ENCODE data around the gene OR2V2.

OR2V2 gene

GRCh38 chr5:181151146-181151545, 3.8 kb downstream of the OR2V2 start:
- no peak overlapping the region for H3K27ac ChIP-seq
- TF ChIP-seq CTCF (conservative IDR thresholded peaks at IDR 0.05; ENCODE audit: low read depth), result no peak
- CTCF ChIA-PET, result interaction anchor here (0.6 to 0.7 kb wide), 2 partner anchors 22 to 24 kb away, joined by 3 read pairs; no protein-coding TSS in a partner anchor
- DNase-seq (ENCODE audit: low spot score), result no peak
- POLR2A ChIA-PET (ENCODE audit: low non-redundant PET), result no interaction called here

GRCh38 chr5:181152406-181152805, 5.0 kb downstream of the OR2V2 start:
- no peak for TF ChIP-seq CTCF (conservative IDR thresholded peaks at IDR 0.05; ENCODE audit: low read depth)
- ChIA-PET POLR2A (ENCODE audit: low non-redundant PET) (no interaction called here), CTCF (interaction anchor here (0.6 to 0.7 kb wide), 2 partner anchors 9 to 35 kb away, joined by 3 to 4 read pairs; no protein-coding TSS in a partner anchor)
- peak; percentile 57 for DNase-seq (ENCODE audit: low spot score)
- H3K27ac ChIP-seq, result no peak overlapping the region

- ChIA-PET CTCF (no interaction called here), POLR2A (ENCODE audit: low non-redundant PET) (no interaction called here)
- DNase-seq (ENCODE audit: low spot score), result no peak
- H3K27ac ChIP-seq, result no peak overlapping the region
- no peak for TF ChIP-seq CTCF (conservative IDR thresholded peaks at IDR 0.05; ENCODE audit: low read depth)
Measured at GRCh38 chr5:181153814-181154213, 6.4 kb downstream of the OR2V2 start.

DNA sequence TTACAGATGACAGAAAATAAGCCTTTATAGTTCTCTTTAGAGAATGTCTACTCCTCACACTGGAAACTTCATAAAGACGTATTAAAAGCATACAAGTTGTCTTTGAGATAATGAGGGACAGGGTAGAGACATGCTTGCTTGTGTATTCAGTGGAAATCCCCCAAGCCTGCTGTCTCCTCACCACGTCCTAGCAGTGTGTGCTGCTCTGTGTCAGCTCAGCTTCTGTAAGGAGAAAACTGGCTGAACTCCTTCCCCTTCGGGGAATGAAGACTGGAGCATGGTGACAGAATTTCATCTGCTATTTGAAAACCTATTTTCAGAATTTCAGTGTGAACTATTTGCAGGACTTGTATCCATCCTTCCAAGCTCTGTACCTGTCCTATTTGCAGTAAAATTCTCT, 9.4 kb downstream of the OR2V2 start:
- ChIA-PET POLR2A (ENCODE audit: low non-redundant PET) (no interaction called here), CTCF (interaction anchor here (0.7 to 1.4 kb wide), 2 partner anchors 16 to 35 kb away, joined by 3 read pairs; no protein-coding TSS in a partner anchor)
- no peak overlapping the region for H3K27ac ChIP-seq
- no peak for DNase-seq (ENCODE audit: low spot score)
- no peak for TF ChIP-seq CTCF (conservative IDR thresholded peaks at IDR 0.05; ENCODE audit: low read depth)

DNA sequence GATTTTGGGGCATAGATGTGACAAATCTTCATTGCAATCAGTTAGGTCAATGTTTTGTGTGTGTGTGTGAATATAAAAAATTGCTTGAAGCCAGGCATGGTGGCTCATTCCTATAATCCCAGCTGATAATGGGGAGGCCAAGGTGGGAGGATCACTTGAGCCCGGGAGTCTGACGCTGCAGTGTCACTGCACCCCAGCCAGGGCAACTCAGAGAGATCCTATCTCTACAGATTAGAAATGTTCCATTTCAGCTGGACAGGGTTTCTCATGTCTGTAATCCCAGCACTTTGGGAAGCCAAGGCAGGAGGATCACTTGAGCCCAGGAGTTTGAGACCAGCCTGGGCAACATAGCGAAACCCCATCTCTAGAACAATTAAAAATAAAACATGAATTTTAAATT, 11.5 kb downstream of the OR2V2 start:
- TF ChIP-seq CTCF (conservative IDR thresholded peaks at IDR 0.05; ENCODE audit: low read depth), result no peak
- no peak for DNase-seq (ENCODE audit: low spot score)
- CTCF ChIA-PET, result interaction anchor here (0.6 to 2.4 kb wide), 6 partner anchors 12 to 380 kb away, joined by 3 to 26 read pairs (median 3); no protein-coding TSS in a partner anchor
- POLR2A ChIA-PET (ENCODE audit: low non-redundant PET), result no interaction called here
- H3K27ac ChIP-seq, result no peak overlapping the region

- CTCF ChIA-PET, result interaction anchor here (0.6 to 2.4 kb wide), 6 partner anchors 12 to 381 kb away, joined by 3 to 26 read pairs (median 3); no protein-coding TSS in a partner anchor
- POLR2A ChIA-PET (ENCODE audit: low non-redundant PET), result no interaction called here
- peak; percentile 97 for TF ChIP-seq CTCF (conservative IDR thresholded peaks at IDR 0.05; ENCODE audit: low read depth)
- peak overlapping the region; percentile 75 for H3K27ac ChIP-seq
- DNase-seq (ENCODE audit: low spot score), result peak; percentile 92
Measured at GRCh38 chr5:181159286-181160151, 12.1 kb downstream of the OR2V2 start.
